Right hindlimb (tissue), 1 donor: Measurements from ENCODE around the gene PELO.
"Not testable (repeated sequence)": the region's sequence is repeated elsewhere in the genome, so short reads cannot be mapped to it uniquely, and the experiment has no call there.

Experiments used
- DNase-seq: peaks from one replicate; pipeline ENCODE4 v3.0.0-alpha.2; 2018

PELO gene, protein sequence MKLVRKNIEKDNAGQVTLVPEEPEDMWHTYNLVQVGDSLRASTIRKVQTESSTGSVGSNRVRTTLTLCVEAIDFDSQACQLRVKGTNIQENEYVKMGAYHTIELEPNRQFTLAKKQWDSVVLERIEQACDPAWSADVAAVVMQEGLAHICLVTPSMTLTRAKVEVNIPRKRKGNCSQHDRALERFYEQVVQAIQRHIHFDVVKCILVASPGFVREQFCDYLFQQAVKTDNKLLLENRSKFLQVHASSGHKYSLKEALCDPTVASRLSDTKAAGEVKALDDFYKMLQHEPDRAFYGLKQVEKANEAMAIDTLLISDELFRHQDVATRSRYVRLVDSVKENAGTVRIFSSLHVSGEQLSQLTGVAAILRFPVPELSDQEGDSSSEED

DNA sequence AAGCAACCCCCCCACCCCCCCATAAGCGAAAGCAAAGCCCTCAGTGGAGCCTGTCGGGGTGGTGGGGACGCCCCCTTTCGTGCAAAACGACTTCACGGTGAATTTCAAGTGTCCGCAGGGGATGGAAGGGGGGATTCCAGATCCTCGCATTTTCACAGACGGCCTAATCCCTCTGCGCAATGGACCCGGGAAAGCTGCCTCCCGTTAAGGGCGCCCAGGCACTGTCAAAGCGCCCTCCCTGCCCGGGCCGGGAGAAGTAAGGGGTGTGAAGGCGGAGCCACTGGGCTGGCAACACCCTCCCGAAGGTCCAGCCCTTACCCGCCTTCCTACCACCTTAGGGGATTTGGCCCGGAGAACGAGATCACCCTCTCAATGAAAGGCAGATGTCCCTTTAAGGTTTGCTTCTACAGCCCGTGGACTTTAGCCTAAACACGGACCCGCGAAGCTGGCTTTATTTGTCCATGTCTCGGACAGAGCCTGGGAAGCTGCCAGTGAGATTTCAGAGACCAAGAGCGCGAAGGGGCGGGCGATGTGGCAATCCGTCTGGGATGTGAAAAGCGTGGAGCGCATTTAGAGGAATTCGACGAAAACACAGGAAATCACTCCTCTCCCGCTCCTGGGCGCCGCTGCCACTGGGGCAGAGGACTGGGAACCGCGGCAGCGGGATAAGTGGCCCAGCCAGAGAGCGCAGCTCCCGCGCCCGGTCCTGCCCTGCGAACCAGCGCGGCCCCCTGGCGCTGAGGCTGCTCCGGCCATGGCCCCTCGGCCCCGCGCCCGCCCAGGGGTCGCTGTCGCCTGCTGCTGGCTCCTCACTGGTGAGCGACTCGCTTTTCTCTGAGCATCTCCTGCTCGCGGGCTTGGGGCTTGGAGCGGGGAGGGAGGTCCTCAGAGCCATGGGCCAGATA lies at the start of gene PELO, which contains the start of gene ITGA1:
Gene PELO, plus strand, starts transcription at position 317 of the 905 bp plus-strand sequence. CDS start 12,479 bp downstream, outside the sequence.
Gene ITGA1, plus strand, starts transcription at position 317 of the 905 bp plus-strand sequence. Its CDS starts 438 bp downstream, at position 755.
- peak; percentile 83 for DNase-seq

DNA sequence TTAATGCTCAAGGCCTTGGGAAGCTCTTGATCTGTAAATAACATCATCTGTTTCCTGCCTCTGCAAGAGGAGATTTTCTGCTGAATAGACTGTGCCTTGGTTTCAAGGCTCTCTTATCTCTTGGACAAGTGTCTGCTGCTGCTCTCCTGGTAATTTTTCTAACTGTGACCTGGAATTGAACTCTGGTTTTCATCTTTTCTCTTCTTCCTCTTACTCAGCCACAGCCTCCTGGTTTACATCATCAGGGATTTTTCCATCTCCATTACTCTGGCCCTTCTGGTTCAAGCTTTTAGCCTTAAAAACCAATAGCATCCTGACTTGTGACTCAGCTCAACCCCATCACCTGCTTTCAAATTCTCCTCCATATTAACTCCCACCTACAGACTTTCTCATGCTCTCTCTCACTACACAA lies 49.6 kb upstream of the PELO start:
- no peak for DNase-seq

DNA sequence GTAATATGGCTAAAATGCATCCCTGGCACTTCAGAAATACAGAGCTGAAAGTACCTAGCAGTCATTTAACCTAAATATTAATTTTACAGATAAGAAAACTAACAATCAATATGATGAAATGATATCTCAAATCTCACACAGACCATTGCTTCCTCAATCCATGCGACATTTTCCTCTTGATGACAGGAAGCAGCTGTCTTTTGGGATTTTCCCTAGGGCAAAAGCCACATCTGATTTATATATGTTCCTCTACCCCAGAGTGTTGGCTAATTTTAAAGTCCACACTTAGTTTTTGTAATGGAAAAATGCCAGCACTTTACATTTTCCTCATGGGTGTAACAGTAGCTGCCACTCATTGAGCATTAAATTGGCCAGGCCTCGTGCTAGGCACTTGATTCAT lies 47.7 kb upstream of the PELO start:
- no peak for DNase-seq

DNA sequence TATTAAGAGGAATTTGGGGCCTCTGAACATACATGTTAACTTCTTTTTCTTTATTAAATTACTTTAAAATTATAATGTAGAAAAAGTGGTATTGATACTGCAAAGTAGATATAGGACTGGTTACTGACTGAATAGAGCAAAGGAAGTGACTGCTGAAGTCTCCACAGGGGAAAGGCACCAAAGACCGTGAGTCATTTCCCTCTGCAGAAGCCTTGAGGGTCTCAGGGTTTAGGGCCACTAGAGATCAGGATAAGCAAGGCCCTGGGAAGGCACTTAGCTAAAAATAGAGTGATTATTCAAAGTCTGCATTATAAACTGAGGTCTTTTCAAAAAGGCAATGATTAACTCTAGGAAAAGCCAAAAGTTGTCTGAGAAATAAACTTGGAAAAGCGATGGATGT lies 44.7 kb upstream of the PELO start:
- DNase-seq = no peak

DNA sequence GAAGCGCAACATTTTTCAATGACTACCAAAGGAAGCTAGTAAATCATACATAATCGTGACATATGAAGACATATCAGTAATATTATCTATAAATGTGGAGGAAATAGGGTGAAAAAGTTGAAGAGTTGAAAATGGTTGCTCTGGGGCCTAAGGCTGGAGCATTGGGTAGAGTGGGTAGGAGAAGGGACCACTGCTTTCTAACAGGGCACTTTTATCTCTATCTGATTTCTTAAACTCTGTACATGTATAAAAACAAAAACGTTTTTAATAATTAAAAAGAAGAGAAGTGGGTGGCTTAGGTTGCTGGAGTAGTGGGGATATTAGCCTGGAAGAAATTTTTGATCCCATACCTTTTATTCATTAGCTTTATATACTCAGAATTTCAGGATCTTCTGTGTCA lies 44.2 kb upstream of the PELO start:
- no peak for DNase-seq

DNA sequence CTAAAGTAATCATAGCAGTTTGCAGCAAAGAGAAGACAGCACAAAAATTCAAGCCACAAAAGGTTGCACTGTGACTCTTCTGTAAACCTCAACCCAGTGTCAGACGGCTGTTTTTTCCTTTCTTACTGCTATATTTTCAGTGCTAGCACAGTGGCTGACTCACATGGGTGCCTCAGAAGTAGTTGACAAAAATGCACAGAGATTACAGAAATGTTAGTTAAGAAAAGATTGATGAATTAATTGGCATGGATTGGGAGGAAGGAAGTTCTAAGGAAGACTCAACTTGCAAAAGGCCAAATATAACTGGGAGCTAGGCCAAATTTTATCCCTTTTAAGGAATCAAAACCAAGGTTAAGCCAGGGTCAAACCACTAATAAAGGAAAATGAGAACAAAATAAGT lies 43.7 kb upstream of the PELO start:
- DNase-seq = no peak

DNA sequence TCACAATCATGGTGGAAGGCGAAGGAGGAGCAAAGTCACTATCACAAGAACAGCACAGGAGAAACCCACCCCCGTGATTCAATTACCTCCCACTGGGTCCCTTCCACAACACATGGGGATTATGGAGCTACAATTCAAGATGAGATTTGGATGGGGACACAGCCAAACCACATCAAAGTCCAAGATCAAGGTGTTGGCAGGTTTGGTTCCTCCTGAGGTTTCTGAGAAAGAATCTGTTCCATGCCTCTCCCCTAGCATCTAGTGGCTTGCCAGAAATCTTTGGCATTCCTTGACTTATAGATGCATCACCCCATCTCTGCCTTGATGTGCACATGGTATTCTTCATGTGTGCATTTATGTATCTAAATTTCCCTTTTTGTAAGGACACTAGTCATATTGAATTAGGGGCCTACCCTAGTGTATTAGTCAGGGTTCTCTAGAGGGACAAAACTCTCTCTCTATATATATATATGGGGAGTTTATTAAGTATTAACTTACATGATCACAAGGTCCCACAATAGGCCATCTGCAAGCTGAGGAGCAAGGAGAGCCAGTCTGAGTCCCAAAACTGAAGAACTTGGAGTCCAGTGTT lies 42.8 kb upstream of the PELO start:
- not testable (repeated sequence) for DNase-seq

DNA sequence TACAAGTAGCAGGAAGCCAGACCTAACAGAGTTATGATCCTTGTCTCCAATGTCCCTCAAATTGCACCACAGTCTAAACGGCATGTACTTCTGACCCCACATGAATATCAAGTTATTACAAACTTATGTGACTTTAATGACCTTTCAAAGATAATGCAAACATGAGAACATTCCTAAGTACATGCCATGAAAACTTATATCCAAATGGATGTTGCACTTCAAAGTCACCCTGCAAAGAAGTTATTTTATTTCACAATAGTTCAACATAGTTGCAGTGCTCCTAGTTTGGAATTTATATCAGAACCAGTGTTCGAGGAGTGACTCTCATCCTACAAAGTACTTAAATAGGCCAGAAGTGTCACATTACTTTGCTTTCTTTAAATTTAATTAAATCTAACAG lies 41.2 kb upstream of the PELO start:
- DNase-seq = no peak

DNA sequence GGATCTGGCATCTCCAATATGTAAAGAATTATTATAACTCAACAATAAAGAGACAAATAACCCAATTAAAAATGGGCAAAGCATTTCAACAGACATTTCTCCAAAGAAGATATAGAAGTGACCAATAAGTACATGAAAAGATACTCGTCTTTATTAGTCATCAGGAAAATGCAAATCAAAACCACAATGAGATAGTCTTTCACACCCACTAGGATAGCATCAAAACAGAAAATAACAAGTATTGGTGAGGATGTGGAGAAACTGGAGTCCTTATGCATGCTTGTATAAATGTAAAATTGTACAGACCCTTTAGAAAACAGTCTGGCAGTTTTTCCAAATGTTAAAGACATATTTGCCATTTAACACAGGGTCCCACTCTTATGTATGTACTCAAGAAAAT lies 39.1 kb upstream of the PELO start:
- no peak for DNase-seq

DNA sequence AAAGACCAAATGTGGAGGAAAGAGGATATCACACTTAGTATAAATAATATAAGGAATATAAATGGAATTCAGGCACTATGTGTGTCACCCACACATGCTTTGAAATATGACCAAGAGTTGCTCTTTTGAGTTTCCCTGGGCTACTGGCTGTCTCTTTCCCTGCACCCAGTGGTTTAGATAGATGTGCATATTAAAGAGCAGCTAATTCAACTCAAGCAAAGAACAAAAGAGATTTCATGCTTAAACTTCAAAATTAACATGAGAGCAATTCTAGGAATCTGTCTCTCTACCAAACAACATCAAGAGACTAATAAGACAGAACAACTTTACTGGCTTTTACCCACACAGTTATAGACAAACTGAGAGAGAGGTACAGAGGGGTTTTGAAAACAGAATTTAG lies 38.0 kb upstream of the PELO start:
- no peak for DNase-seq

DNA sequence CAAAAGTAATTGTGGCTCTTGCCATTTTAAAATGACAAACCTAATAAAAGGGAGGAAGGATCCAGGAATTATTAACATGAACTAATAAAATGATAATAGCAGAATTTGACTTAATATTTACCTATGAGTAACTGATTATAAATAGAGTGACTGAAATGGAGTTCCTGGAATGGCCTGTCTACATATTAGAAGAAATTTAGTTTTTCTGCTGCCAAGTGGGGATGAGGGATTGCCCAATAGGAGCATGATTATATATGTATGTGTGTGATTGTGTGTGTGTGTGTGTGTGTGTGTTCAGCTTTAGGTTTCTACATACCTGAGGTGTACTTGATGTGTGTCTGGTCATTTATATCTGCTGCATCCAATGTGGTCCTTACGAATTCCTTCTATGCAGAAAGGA lies 36.6 kb upstream of the PELO start:
- DNase-seq = no peak

DNA sequence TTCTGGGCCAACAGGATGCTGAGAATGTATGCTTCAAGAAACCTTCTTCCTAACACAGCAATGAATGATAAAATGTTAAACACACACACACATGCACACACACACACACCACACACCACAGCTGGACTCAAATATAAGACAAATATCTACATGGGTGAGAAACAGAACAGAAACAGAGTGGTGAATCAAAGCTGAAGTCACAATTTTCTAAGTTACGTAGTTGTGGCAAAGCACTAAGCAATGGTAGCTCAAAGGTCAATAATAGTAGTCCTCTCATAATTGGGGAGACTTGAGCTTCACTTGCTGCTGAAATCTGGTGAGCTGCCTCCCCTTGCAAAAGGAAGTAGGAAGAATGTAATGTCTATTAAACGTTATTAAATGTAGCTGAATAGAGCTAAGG lies 33.7 kb upstream of the PELO start:
- DNase-seq = no peak

DNA sequence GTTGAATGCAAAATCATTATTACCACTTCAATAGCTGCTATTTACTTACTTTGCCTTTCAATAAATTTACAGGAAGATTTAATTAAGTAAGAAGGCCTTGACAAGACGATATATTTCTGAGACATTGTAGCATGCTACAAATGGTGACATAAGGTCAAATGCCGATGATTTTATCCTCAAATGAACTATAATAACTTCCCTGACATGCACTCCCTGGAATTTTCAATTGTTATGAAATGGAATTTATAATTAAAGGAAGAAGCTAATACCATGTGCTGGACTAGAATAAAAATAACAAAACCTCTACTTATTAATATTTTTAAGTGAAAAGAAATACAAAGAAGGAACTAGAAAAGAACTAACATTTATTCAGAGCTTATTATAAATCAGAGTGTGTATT lies 30.2 kb upstream of the PELO start:
- DNase-seq = no peak

DNA sequence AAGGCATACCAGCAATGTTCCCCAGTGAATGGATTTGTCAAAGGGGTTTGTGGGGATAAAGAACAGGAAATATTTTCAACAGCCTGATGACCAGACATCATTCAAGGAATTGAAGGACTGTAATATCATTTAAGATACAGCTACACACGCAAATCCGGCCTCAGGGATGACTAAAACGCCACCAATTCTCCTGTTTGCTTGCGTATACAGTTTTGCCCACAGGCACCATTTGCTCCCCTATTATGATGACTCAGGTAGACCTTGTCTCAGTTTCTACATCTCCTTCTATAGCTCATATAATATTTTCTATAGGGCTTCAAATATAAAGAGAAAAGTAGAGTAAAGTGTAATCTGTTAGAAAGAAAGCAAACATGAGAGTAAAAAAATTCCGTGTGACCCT lies 29.7 kb upstream of the PELO start:
- DNase-seq = no peak

DNA sequence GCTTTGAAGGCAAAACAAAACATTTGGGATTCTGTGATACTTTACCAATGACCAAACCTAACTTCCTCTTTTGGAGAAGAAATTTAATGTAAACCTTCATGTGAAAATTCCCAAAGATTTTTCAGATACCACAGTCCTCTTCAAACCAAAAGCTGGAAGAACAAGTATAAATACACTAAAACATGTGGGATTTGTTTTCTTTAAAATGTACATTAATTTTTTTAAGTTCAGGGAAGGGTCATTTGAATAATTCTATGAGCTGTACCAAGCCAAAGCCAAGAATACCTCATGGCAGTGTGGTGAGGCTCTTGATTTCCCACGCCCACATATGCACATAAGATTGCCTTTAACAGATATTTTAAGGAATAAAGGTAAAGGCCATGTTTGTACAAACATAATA lies 28.4 kb upstream of the PELO start:
- DNase-seq = no peak

DNA sequence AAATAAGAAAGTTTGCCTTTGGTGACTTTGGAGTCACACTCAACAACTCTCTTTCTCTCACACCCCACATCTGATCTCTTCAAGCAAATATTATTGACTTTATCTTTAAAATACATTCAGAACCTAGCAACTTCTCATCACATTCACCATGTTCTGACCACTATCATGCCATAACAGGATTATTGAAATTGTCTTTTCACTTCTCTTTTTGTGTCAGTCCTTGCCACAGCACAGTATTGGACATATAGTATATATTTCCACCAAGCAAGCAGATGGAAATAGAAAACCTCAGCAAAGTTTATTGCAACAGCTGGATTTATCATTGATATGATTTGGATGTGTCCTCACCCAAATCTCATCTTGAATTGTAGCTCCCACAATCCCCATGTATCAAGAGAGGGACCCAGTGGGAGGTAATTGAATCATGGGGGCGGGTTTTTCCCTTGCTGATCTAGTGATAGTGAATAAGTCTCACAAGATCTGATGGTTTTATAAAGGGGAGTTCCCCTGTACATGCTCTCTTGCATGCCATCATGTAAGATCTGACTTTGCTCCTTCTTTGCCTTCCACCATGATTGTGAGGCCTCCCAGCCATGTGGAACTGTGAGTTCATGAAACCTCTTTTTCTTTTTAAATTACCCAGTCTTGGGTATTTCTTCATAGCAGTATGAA lies 26.9 kb upstream of the PELO start:
- DNase-seq = no peak

DNA sequence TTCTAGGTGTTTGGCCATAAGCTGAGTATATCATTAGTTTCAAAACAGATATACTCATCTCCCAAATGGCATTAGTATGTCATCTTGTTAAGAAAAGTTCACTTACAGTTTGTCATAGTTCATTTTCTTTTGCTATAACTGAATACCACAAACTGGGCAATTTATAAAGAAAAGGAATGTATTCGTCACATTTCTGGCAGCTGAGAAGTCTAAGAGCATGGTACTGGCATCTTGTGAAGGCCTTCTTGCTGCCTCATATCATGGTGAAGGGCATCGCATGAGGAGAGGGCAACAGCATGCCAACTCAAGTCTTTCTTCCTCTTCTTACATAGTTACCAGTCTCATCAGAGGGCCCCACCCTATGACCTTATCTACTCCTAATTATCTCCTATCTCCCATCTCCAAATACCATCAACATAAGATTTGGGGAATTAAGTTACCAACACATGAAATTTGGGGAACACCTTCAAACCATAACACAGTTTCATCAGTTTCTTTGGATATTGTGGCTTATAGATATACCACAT lies 20.4 kb upstream of the PELO start:
- no peak for DNase-seq

DNA sequence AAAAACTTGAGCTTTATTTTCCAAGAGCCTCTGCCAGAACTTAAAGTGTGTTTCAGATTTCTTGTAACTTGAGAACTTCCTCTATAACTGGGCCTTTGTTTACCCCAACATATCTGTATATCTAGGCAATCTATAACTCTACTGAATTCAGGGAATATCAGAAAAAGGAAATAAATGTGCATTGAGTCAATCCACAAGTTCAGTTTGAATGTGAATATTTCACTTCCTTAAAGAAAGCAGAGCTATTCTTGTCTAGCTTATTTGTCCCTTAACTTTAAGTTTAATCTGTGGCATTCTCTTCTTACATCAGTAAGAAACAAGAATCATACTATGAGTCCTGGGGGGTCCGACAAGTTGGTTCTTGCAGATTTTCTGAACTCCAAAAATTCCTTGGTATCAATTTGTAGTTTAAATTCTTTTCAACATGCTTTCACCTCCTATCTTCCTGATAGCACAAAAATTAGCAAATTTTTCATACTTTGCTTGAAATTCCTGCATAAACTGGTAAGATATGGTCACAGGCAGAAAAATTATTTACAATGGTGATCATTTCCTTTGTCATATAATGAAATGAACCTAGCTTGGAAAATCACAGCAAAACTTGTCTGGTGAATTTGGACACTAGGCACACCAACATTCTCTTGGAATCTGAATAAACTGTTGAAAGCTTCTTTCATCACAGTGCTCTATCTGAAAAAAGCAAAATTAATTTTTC lies 19.8 kb upstream of the PELO start:
- DNase-seq = no peak

DNA sequence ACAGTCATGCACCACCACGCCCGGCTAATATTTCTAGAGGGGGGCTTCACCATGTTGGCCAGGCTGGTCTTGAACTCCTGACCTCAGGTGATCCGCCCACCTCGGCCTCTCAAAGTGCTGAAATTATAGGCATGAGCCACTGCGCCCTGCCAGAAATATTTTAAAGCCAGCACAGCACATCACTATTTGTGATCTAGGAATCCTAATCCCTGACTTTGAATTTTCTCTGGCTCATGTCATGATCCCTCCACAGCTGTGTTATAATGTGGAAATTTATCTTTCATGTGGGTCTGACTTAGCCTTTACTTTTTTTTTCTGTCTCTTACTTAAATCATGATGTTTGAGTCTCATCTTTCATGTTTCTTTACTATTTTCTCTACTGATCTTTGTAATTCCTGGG lies 18.7 kb upstream of the PELO start:
- DNase-seq = no peak

DNA sequence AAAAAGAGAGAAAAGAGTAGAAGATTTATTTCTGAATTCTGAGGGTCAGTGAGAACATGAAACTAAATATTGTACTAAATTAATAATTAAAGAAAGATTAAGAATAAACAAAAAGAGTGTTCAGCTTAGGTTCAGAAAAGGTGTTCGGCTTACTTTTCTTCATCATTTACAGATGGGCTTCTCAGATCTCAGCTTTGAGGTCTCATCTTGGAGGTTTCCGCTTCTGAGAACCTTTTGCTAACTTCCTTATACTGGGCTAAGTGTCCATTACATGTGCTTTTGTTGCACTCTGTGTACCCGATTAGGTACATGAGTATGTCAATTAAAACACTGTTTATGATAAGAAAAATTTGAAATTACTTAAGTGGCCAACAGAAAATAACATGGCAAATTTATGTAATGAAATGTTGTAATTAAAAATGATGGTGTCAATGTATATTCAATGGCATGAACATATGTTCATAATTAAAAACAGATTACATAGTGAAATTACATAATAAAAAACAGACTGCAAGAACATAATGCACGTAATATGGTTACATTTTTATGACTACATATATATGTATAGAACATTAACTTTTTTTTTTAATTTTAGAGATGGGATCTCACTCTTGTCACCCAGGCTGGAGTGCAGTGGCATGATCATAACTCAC lies 17.3 kb upstream of the PELO start:
- no peak for DNase-seq

DNA sequence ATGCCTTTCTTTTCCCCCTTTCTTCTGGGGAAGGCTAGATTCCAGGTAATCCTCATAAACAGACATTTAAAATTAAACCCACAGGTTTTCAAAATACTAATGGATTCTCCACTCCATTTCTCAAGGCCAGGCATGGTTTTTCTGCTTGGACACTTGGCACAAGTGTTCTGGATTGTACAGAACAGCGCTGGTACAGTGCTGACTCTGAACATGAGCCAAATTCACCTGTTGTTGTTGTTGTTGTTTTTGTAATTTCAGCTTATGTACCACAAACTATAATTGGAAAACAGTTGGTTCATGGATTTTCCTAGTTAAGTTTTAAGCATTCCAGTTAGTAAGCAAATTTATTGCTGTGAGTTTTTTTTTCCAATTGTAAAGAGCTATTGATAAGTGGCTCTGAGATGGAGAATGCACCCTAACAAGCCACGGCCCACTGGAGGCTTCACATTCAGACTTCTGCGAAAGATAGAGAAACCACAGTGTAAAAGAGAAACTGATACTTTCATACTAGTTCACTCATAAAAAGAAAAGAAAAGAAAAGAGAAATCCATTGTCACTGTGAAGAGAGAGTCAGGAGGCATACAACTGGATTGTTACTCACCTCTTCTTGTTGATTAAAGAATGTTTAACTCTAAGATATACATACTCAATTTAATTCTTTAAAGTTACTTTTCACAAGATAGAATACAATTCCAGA lies 16.2 kb upstream of the PELO start:
- DNase-seq = no peak
